ENCODE results near the gene EDDM3A.
"Not testable (repeated sequence)": the region's sequence is repeated elsewhere in the genome, so short reads cannot be mapped to it uniquely, and the experiment has no call there.

EDDM3A gene

DNA sequence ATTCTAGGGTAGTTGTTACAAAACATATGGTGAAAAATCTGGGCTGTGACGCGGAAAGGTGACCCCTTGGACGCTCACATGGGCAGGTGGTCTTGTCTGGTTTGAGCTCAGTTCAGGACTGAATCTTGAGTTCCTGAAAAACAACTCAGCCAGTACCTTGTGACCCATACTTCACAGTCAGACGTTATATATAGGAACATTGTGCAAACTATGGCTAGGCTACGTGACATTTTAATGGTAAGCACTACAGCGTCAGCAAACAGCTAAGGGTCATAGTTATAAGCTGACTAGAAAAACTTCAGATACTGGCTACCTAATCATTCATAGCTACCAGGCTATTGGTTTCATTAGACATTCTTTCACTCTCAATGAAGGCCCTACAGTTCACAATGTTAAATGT lies 14.8 kb upstream of the EDDM3A start:
- no peak for TF ChIP-seq TAF1 (IDR thresholded peaks at IDR 0.05; ENCODE audit: low read depth, low read length)
- TF ChIP-seq PAX5 (IDR thresholded peaks at IDR 0.05; ENCODE audit: insufficient read depth, low read length, severe bottlenecking): no peak
- TF ChIP-seq POLR2A (IDR thresholded peaks at IDR 0.05; ENCODE audit: low read depth, low read length): no peak
- TF ChIP-seq POLR2AphosphoS5 (IDR thresholded peaks at IDR 0.05; ENCODE audit: low read depth, low read length): no peak
- no peak for TF ChIP-seq SPI1 (IDR thresholded peaks at IDR 0.05; ENCODE audit: low read depth, low read length)
- TF ChIP-seq POU2F2 (IDR thresholded peaks at IDR 0.05; ENCODE audit: low read depth, low read length): no peak
- FAIRE-seq: no peak
- DNase-seq (ENCODE audit: insufficient read length, low spot score): no peak

DNA sequence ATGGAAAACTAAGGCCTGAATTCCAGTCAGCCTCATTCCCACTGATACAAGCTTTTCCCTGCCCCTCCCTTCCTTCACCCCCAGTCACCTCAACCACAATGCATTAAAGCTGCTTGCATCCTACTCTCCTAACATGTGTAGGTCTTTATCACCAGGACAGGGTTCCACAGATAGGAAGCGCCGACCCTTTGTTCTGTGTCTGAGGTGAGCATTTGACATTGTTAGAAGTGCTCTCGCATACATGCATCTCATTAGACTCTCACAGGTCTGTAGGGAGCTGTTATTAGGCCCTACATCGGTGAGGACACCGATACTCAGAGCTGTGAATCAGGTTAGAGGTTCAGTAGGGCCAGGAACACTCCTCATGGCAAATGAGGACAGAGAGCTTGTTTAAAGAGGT lies 13.2 kb upstream of the EDDM3A start:
- no peak for DNase-seq (ENCODE audit: insufficient read length, low spot score)
- FAIRE-seq: no peak
- TF ChIP-seq SPI1 (IDR thresholded peaks at IDR 0.05; ENCODE audit: low read depth, low read length) (no peak), PAX5 (IDR thresholded peaks at IDR 0.05; ENCODE audit: insufficient read depth, low read length, severe bottlenecking) (no peak), POLR2A (IDR thresholded peaks at IDR 0.05; ENCODE audit: low read depth, low read length) (no peak), TAF1 (IDR thresholded peaks at IDR 0.05; ENCODE audit: low read depth, low read length) (no peak), POLR2AphosphoS5 (IDR thresholded peaks at IDR 0.05; ENCODE audit: low read depth, low read length) (no peak), POU2F2 (IDR thresholded peaks at IDR 0.05; ENCODE audit: low read depth, low read length) (no peak)

DNA sequence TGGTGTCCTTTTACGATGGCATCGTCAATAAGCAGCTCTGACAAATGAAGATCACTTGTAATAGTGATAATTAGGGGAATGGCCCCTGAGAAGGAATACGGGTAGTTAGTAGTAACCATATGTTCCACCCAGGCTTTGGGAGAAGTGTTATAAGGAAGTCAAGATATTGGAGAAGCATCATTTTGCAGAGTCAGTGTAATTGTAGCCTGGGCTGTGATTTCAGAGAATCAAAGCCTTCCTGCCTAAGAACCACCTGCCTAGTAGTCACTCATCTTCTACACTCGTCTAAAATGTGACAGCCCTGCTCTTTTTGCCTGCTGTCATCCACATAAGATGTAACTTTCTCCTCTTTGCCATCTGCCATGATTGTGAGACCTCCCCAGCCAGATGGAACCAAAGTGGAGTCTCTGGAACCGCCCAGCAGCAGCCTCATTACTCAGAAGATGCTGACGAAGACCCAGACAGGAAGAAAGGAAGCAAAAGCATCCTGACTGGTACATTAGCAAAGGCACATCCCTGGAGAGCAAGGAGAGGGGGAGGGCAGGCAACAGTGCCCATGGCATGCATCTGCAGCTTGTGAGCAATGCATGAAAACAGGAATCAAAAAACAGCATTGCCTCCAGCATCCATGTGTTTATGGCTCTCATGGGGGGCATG lies 12.6 kb upstream of the EDDM3A start:
- DNase-seq (ENCODE audit: insufficient read length, low spot score) (no peak), FAIRE-seq (no peak)
- TF ChIP-seq POLR2AphosphoS5 (IDR thresholded peaks at IDR 0.05; ENCODE audit: low read depth, low read length) (no peak), TAF1 (IDR thresholded peaks at IDR 0.05; ENCODE audit: low read depth, low read length) (no peak), POU2F2 (IDR thresholded peaks at IDR 0.05; ENCODE audit: low read depth, low read length) (no peak), PAX5 (IDR thresholded peaks at IDR 0.05; ENCODE audit: insufficient read depth, low read length, severe bottlenecking) (no peak), POLR2A (IDR thresholded peaks at IDR 0.05; ENCODE audit: low read depth, low read length) (no peak), SPI1 (IDR thresholded peaks at IDR 0.05; ENCODE audit: low read depth, low read length) (no peak)

DNA sequence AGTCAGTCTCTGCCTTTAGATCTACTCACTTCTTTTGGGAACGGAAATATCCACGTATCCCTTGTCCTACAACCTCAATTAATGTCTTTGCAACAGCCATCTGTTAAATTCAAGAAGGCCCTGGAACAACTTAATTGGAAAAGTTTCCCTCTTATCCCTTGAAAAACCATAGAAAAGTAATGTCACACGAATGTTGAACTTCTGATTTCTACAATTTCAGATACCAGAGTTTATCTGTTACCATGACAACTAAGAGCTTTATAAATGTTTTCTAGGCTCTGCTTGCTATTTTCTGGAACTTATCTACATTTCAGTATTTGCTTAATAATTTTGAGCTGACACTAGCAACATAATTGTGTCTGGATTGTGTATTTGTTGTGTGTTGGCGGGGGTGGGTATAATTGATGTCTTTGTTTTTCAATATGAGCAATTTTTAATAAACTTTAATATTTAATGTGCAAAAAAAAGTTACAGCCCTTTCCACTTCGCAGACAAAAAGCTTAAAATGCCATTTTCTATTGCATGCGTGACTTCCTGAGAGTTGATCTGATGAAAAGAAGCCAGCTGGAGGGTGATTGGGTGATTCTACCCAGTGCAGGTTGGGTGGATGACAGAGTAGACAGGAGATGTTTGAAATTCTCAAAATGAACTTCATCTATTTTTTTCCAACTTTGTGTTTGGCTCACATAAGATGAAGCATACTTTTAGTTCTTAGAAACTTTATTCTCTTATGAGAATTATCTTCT lies 11.8 kb upstream of the EDDM3A start:
- TF ChIP-seq SPI1 (IDR thresholded peaks at IDR 0.05; ENCODE audit: low read depth, low read length) (no peak), POLR2AphosphoS5 (IDR thresholded peaks at IDR 0.05; ENCODE audit: low read depth, low read length) (no peak), POLR2A (IDR thresholded peaks at IDR 0.05; ENCODE audit: low read depth, low read length) (no peak), POU2F2 (IDR thresholded peaks at IDR 0.05; ENCODE audit: low read depth, low read length) (no peak), TAF1 (IDR thresholded peaks at IDR 0.05; ENCODE audit: low read depth, low read length) (no peak), PAX5 (IDR thresholded peaks at IDR 0.05; ENCODE audit: insufficient read depth, low read length, severe bottlenecking) (no peak)
- DNase-seq (ENCODE audit: insufficient read length, low spot score): no peak
- FAIRE-seq: no peak

DNA sequence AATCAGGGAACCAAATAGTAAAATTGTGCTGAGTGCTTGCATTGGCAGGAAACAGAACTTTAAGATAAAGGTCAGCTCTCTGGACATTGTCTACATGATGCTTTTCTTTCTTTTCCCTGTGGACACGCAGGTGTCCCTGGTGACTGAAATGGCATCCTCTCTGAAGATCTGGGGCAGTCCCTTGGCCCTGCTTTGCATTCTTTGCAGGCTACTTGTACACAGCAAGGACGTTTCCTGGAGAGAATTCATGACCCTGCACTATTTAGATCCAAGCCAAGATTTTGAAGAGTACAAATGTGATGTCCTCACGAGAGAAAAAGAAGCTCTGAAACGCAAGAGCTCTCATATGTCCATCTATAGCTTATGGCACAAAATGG lies 11.3 kb upstream of the EDDM3A start:
- TF ChIP-seq POLR2A (IDR thresholded peaks at IDR 0.05; ENCODE audit: low read depth, low read length) (no peak), POU2F2 (IDR thresholded peaks at IDR 0.05; ENCODE audit: low read depth, low read length) (0 out of 2 replicates have a peak, but pooled peaks have one; percentile 13)
- DNase-seq (ENCODE audit: insufficient read length, low spot score) (no peak), FAIRE-seq (no peak)

DNA sequence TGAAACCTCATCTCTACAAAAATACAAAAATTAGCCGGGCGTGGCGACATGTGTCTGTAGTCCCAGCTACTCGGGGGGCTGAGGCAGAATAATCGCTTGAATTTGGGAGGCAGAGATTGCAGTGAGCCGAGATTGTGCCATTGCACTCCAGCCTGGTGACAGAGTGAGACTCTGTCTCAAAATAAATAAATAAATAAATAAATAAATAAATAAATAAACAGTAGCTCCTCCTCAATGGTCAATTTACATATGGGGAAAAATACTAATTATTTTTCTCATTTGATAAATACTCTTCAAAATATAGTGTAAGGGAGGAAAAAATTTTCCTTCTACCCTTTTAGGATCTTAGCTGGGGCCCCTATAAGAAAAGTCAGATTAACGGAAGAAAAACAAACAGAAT lies 7.4 kb upstream of the EDDM3A start:
- FAIRE-seq; DNase-seq (ENCODE audit: insufficient read length, low spot score): not testable (repeated sequence)

DNA sequence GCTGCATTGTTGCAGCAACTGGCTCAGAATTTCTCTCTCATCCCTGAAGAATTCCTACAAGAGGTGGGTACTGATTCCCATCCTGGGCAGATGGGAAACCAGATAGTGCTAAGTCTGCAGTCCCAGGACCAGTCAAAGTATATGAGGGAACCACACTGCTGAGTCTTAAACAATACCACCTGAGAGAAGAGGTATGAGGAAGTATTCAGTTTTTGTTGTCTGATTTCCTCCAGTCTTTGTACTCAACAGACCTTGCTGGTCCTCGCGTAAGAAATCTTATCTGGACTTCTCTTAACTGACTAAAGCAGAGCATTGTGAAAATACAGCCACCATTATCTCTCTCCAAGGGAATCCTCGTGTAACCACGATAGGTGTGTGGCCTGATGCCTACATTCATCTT lies 3.6 kb upstream of the EDDM3A start:
- no peak for TF ChIP-seq POLR2AphosphoS5 (IDR thresholded peaks at IDR 0.05; ENCODE audit: low read depth, low read length)
- no peak for DNase-seq (ENCODE audit: insufficient read length, low spot score)
- FAIRE-seq: no peak

DNA sequence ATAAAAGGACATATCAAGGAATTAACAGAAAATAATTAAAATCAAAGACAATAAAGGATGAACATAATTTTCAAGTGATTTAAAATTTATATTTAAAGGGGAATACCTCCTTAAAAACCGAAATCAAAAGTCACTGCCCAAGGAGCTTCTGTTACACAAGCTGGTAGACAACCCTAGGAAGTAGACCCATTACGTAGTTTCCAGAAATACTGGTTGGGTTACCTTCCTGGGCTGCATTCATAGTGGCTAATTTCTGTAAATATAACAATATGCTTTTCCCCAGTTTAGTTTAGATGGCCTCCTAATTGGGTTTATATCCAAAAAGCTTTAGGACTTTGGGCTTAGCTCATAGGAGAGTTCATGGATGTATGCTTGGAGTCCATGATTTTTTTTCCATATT lies 2.1 kb upstream of the EDDM3A start:
- FAIRE-seq (no peak), DNase-seq (ENCODE audit: insufficient read length, low spot score) (no peak)
- TF ChIP-seq TAF1 (IDR thresholded peaks at IDR 0.05; ENCODE audit: low read depth, low read length) (no peak), SPI1 (IDR thresholded peaks at IDR 0.05; ENCODE audit: low read depth, low read length) (no peak), POU2F2 (IDR thresholded peaks at IDR 0.05; ENCODE audit: low read depth, low read length) (no peak)

DNA sequence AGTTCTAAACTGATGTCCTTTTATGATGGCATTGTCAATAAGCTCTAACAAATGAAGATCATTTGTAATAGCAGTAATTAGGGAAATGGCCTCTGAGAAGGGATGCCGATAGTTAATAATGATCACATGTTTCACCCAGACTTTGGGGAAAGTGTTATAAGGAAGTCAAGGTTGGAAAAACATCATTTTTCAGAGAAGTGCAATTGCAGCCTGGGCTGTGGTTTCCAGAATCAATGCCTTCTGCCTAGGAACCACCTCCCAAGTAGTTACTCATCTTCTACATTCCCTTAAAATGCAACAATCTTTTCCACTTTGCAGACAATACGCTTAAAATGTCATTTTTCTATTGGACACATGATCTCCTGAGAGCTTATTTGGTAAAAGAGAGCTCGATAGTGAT lies 879 bp downstream of the EDDM3A start:
- DNase-seq (ENCODE audit: insufficient read length, low spot score) (no peak), FAIRE-seq (no peak)

DNA sequence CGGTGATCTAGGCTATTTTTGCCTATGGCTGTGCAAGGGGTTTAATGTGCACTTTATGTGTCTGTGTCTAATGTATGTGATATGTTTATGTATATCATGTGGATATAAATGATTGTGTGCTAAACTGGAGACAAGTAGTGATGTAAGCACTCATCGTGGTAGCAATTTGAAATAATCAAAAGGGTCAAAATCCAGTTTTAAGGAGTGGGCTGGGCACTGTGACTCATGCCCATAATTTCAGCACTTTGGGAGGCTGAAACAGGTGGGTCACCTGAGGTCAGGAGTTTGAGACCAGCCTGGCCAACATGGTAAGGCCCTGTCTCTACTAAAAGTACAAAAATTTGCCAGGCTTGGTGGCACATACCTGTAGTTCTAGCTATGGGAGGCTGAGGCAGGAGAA lies 2.8 kb downstream of the EDDM3A start:
- FAIRE-seq (no peak), DNase-seq (ENCODE audit: insufficient read length, low spot score) (no peak)
- TF ChIP-seq PAX5 (IDR thresholded peaks at IDR 0.05; ENCODE audit: insufficient read depth, low read length, severe bottlenecking) (no peak), TAF1 (IDR thresholded peaks at IDR 0.05; ENCODE audit: low read depth, low read length) (no peak), SPI1 (IDR thresholded peaks at IDR 0.05; ENCODE audit: low read depth, low read length) (no peak), POLR2A (IDR thresholded peaks at IDR 0.05; ENCODE audit: low read depth, low read length) (no peak), POLR2AphosphoS5 (IDR thresholded peaks at IDR 0.05; ENCODE audit: low read depth, low read length) (no peak), POU2F2 (IDR thresholded peaks at IDR 0.05; ENCODE audit: low read depth, low read length) (no peak)

More for the DNA sequence above, 879 bp downstream of the EDDM3A start:
- TF ChIP-seq TAF1 (IDR thresholded peaks at IDR 0.05; ENCODE audit: low read depth, low read length) (no peak), PAX5 (IDR thresholded peaks at IDR 0.05; ENCODE audit: insufficient read depth, low read length, severe bottlenecking) (no peak), POLR2A (IDR thresholded peaks at IDR 0.05; ENCODE audit: low read depth, low read length) (no peak), POLR2AphosphoS5 (IDR thresholded peaks at IDR 0.05; ENCODE audit: low read depth, low read length) (no peak)

Data from GM12891 (cell line).